Measurements from ENCODE around the gene EGFR.

Gene EGFR

GRCh38 chr7:55118426-55118825 is 99.6 kb downstream of the EGFR start:
- no peak overlapping the region for H3K4me3 ChIP-seq (ENCODE audit: low read depth, low read length)
- TF ChIP-seq POLR2A (IDR thresholded peaks at IDR 0.05; ENCODE audit: extremely low read depth, insufficient read length) (no peak), MAX (IDR thresholded peaks at IDR 0.05; ENCODE audit: low read depth, low read length) (no peak), MYC (IDR thresholded peaks at IDR 0.05; ENCODE audit: low read depth, low read length) (no peak)
- TF ChIP-seq, protein P1, sequence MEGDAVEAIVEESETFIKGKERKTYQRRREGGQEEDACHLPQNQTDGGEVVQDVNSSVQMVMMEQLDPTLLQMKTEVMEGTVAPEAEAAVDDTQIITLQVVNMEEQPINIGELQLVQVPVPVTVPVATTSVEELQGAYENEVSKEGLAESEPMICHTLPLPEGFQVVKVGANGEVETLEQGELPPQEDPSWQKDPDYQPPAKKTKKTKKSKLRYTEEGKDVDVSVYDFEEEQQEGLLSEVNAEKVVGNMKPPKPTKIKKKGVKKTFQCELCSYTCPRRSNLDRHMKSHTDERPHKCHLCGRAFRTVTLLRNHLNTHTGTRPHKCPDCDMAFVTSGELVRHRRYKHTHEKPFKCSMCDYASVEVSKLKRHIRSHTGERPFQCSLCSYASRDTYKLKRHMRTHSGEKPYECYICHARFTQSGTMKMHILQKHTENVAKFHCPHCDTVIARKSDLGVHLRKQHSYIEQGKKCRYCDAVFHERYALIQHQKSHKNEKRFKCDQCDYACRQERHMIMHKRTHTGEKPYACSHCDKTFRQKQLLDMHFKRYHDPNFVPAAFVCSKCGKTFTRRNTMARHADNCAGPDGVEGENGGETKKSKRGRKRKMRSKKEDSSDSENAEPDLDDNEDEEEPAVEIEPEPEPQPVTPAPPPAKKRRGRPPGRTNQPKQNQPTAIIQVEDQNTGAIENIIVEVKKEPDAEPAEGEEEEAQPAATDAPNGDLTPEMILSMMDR (IDR thresholded peaks at IDR 0.05; ENCODE audit: low read depth, low read length): no peak
- DNase-seq (ENCODE audit: low read depth): no peak

GRCh38 chr7:55119571-55119970 is 100.8 kb downstream of the EGFR start:
- no peak for TF ChIP-seq POLR2A (IDR thresholded peaks at IDR 0.05; ENCODE audit: extremely low read depth, insufficient read length)
- TF ChIP-seq, protein P1 (IDR thresholded peaks at IDR 0.05; ENCODE audit: low read depth, low read length): no peak
- no peak overlapping the region for H3K4me3 ChIP-seq (ENCODE audit: low read depth, low read length)
- no peak for DNase-seq (ENCODE audit: low read depth)

DNA sequence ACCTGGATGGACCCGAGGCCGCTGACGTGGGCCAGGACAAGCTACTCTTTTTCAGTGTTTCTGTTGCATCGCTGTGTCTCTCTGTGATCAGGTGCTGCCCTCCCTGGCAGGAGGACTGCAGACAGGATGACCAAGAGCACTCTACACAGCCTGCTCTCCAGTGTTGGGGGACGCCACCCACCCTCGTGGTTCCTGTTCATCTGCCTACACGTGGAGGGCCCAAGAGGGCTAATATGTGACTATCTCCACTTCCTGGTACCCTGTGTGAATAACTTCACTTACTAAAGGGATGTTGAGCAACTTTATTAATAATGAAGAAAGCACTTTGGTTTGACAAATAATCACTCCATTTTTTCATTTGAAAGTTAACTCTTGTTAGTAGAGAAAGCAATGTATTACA is 101.3 kb downstream of the EGFR start:
- no peak overlapping the region for H3K4me3 ChIP-seq (ENCODE audit: low read depth, low read length)
- DNase-seq (ENCODE audit: low read depth): no peak
- TF ChIP-seq, protein P1 (IDR thresholded peaks at IDR 0.05; ENCODE audit: low read depth, low read length): no peak
- no peak for TF ChIP-seq MYC (IDR thresholded peaks at IDR 0.05; ENCODE audit: low read depth, low read length)
- TF ChIP-seq POLR2A (IDR thresholded peaks at IDR 0.05; ENCODE audit: extremely low read depth, insufficient read length): no peak
- TF ChIP-seq MAX (IDR thresholded peaks at IDR 0.05; ENCODE audit: low read depth, low read length): no peak

GRCh38 chr7:55120501-55121198 is 101.8 kb downstream of the EGFR start:
- H3K4me3 ChIP-seq (ENCODE audit: low read depth, low read length): no peak overlapping the region
- no peak for TF ChIP-seq MAX (IDR thresholded peaks at IDR 0.05; ENCODE audit: low read depth, low read length)
- DNase-seq (ENCODE audit: low read depth): no peak

DNA sequence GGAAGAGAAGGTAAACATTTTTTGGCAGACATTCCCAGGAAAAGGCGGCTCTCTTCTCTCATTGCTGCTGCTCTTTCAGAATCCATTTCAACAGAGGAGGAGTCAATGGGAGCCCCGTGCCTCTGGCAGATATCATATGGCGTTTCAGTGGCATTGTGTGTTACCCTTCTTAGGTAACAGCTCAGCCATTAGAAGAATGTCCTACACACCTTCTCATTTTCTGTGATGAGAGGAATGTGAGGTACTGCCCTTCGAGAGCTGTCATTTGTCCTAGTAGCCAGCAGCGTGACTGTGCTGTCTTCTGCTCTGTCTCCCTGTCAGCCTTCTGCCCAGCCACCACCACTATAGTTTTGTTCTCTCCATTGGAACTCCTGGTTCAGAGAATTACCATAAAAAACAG is 102.4 kb downstream of the EGFR start:
- TF ChIP-seq MAX (IDR thresholded peaks at IDR 0.05; ENCODE audit: low read depth, low read length) (no peak), MYC (IDR thresholded peaks at IDR 0.05; ENCODE audit: low read depth, low read length) (no peak), POLR2A (IDR thresholded peaks at IDR 0.05; ENCODE audit: extremely low read depth, insufficient read length) (no peak)
- TF ChIP-seq, protein P1 (IDR thresholded peaks at IDR 0.05; ENCODE audit: low read depth, low read length): no peak
- no peak for DNase-seq (ENCODE audit: low read depth)
- H3K4me3 ChIP-seq (ENCODE audit: low read depth, low read length): no peak overlapping the region

- TF ChIP-seq POLR2A (IDR thresholded peaks at IDR 0.05; ENCODE audit: extremely low read depth, insufficient read length): no peak
- no peak for TF ChIP-seq MYC (IDR thresholded peaks at IDR 0.05; ENCODE audit: low read depth, low read length)
- H3K4me3 ChIP-seq (ENCODE audit: low read depth, low read length): no peak overlapping the region
- no peak for DNase-seq (ENCODE audit: low read depth)
Measured at GRCh38 chr7:55122263-55122662, 103.4 kb downstream of the EGFR start.
